Liver (tissue), 9 donors: ENCODE results near the gene SGMS1. TPM values are rescaled to one million over a fixed set of nuclear protein-coding genes. Genes with fewer than 3 reads are reported as not detected.

ENCODE experiments used
- DNase-seq: peaks from one replicate; pipeline ENCODE4 v3.0.0-alpha.2; 2017; ENCODE audit warnings: low spot score
- H3K27ac ChIP-seq, 2 donors: one replicate each; pipeline ENCODE4 v1.7.0; 2013; ENCODE audit warnings: inconsistent platforms in 2 of 2, low read length in 2 of 2, control low read depth in 1 of 2, low read depth in 1 of 2, mild to moderate bottlenecking in 1 of 2
- H3K27me3 ChIP-seq, 4 donors: one replicate each; pipeline versions ENCODE4 v1.6.1 to v1.7.0; 2013; ENCODE audit warnings: low read length in 3 of 4, inconsistent platforms in 1 of 4, mild to moderate bottlenecking in 1 of 4, moderate library complexity in 1 of 4; ENCODE audit not compliant: control insufficient read depth in 4 of 4, insufficient read depth in 4 of 4
- H3K36me3 ChIP-seq, 4 donors: one replicate each; pipeline versions ENCODE4 v1.6.1 to v1.7.0; 2013; ENCODE audit warnings: low read length in 3 of 4, mild to moderate bottlenecking in 3 of 4, low read depth in 1 of 4, moderate library complexity in 1 of 4; ENCODE audit not compliant: control insufficient read depth in 4 of 4, insufficient read depth in 3 of 4
- H3K4me1 ChIP-seq, 4 donors: one replicate each; pipeline versions ENCODE4 v1.6.1 to v1.7.0; 2013; ENCODE audit warnings: low read length in 3 of 4, mild to moderate bottlenecking in 3 of 4, moderate library complexity in 1 of 4; ENCODE audit not compliant: control insufficient read depth in 4 of 4, insufficient read depth in 4 of 4
- H3K4me3 ChIP-seq, 3 donors: one replicate each; pipeline versions ENCODE4 v1.6.1 to v1.7.0; 2013; ENCODE audit warnings: low read length in 3 of 3, control low read depth in 1 of 3, low read depth in 1 of 3, mild to moderate bottlenecking in 1 of 3
- H3K9ac ChIP-seq, 2 donors: one replicate each; pipeline ENCODE4 v1.7.0; 2013; ENCODE audit warnings: low read length in 2 of 2, mild to moderate bottlenecking in 2 of 2, moderate library complexity in 2 of 2, control low read depth in 1 of 2, low read depth in 1 of 2
- H3K9me3 ChIP-seq, 4 donors: one replicate each; pipeline versions ENCODE4 v1.6.1 to v1.7.0; 2013; ENCODE audit warnings: low read length in 3 of 4; ENCODE audit not compliant: control insufficient read depth in 4 of 4
- EGR1 ChIP-seq, 2 donors: IDR thresholded peaks; 2 replicates each; pipeline ENCODE4 v1.6.1; 2016 to 2018; ENCODE audit warnings: antibody characterized with exemption in 2 of 2, low read depth in 2 of 2
- FOXA2 ChIP-seq: IDR thresholded peaks from 2 replicates; pipeline ENCODE4 v1.6.1; 2016; ENCODE audit warnings: antibody characterized with exemption
- GABPA ChIP-seq, 2 donors: IDR thresholded peaks in 1 of 2; conservative IDR thresholded peaks in 1 of 2; 2 replicates each; pipeline ENCODE4 v1.6.1; 2016; ENCODE audit warnings: antibody characterized with exemption in 2 of 2, mild to moderate bottlenecking in 1 of 2, moderate library complexity in 1 of 2
- HNF4A ChIP-seq, 2 donors: conservative IDR thresholded peaks; 2 replicates each; pipeline ENCODE4 v1.6.1; 2016; ENCODE audit warnings: antibody characterized with exemption in 2 of 2, mild to moderate bottlenecking in 2 of 2
- HNF4G ChIP-seq: IDR thresholded peaks from 2 replicates; pipeline ENCODE4 v1.6.1; 2016; ENCODE audit warnings: antibody characterized with exemption
- JUND ChIP-seq, 2 donors: IDR thresholded peaks; 2 replicates each; pipeline ENCODE4 v1.6.1; 2016; ENCODE audit warnings: antibody characterized with exemption in 2 of 2
- NR2F2 ChIP-seq: IDR thresholded peaks from 2 replicates; pipeline ENCODE4 v1.6.1; 2016; ENCODE audit warnings: antibody characterized with exemption
- RAD21 ChIP-seq, 2 donors: IDR thresholded peaks; 2 replicates each; pipeline ENCODE4 v1.6.1; 2016; ENCODE audit warnings: antibody characterized with exemption in 2 of 2, mild to moderate bottlenecking in 2 of 2
- REST ChIP-seq: IDR thresholded peaks from 2 replicates; pipeline ENCODE4 v1.6.1; 2016; ENCODE audit warnings: antibody characterized with exemption, mild to moderate bottlenecking
- RXRA ChIP-seq, 2 donors: IDR thresholded peaks; 2 replicates each; pipeline ENCODE4 v1.6.1; 2017 to 2018; ENCODE audit warnings: antibody characterized with exemption in 2 of 2, mild to moderate bottlenecking in 1 of 2
- SP1 ChIP-seq: IDR thresholded peaks from 2 replicates; pipeline ENCODE4 v1.6.1; 2018; ENCODE audit warnings: antibody characterized with exemption, mild to moderate bottlenecking
- TAF1 ChIP-seq: conservative IDR thresholded peaks from 2 replicates; pipeline ENCODE4 v1.6.1; 2016; ENCODE audit warnings: antibody characterized with exemption, mild to moderate bottlenecking
- YY1 ChIP-seq: IDR thresholded peaks from 2 replicates; pipeline ENCODE4 v1.6.1; 2016; ENCODE audit warnings: antibody characterized with exemption, mild to moderate bottlenecking
- WGBS: extraction: QIAGEN DNeasy Blood & Tissue Kit; methylation state at CpG from one replicate; pipeline ENCODE4 v1.1.7; 2013; 5-methylcytosine and 5-hydroxymethylcytosine counted together
- polyA plus RNA-seq, 2 donors: library from polyadenylated mRNA; stranded (reverse) in 1 of 2; unstranded in 1 of 2; fragments of 200-250 nt in 1 of 2; fragments of >200 nt in 1 of 2; fragmentation: Nextera tagmentation in 1 of 2; extraction: Ambion mirVana in 1 of 2; gene quantifications; one replicate each; pipeline versions ENCODE4 v1.2.1 to v1.2.3, GENCODE V29; 2013 to 2015
- total RNA-seq, 2 donors: library from RNA; depleted of rRNA; stranded (reverse); fragments of >200 nt; gene quantifications; one replicate each; pipeline ENCODE4 v1.2.3, GENCODE V29; 2014
- TF ChIP-seq, protein P1 (sequence below): fragments of 150-350 bp; IDR thresholded peaks from 2 replicates; pipeline ENCODE4 v1.5.1; 2017; ENCODE audit warnings: improper control_type of control experiment, low read depth, low read length; ENCODE audit not compliant: missing input control
- TF ChIP-seq, protein P2 (sequence below): IDR thresholded peaks from 2 replicates; pipeline ENCODE4 v1.6.1; 2016; ENCODE audit warnings: antibody characterized with exemption
- TF ChIP-seq, protein P3 (sequence below): IDR thresholded peaks from 2 replicates; pipeline ENCODE4 v1.6.1; 2016; ENCODE audit warnings: antibody characterized with exemption
- donor health status: healthy.
- donor health status: healthy.
- donor health status: healthy.
- donor health status: healthy.
- donor health status: healthy.

SGMS1 gene
- total and polyA plus RNA-seq, 4 donors: 6.8 to 98.2 (median 21.1) TPM

GRCh38 chr10:50314169-50315071, 309.3 kb downstream of the SGMS1 start:
- no peaks in the 10 kb centered on the region for H3K9me3 ChIP-seq
- no peak overlapping the region for H3K27ac ChIP-seq
- no peaks in the 10 kb centered on the region for H3K4me1 ChIP-seq
- DNase-seq: no peak
- H3K9ac ChIP-seq: no peak overlapping the region
- peaks cover 0 to 19% (median 11%) of the 10 kb centered on the region in 4 donors for H3K36me3 ChIP-seq
- no peak for TF ChIP-seq HNF4G
- TF ChIP-seq SP1: no peak
- TF ChIP-seq RXRA (IDR thresholded peaks at IDR 0.05): no peak
- no peak for TF ChIP-seq NR2F2
- no peak for TF ChIP-seq TAF1
- no peak for TF ChIP-seq EGR1 (IDR thresholded peaks at IDR 0.05; ENCODE audit: low read depth in 2 of 2)
- TF ChIP-seq RAD21 (IDR thresholded peaks at IDR 0.05): no peak
- no peak for TF ChIP-seq FOXA2
- TF ChIP-seq, protein P1, sequence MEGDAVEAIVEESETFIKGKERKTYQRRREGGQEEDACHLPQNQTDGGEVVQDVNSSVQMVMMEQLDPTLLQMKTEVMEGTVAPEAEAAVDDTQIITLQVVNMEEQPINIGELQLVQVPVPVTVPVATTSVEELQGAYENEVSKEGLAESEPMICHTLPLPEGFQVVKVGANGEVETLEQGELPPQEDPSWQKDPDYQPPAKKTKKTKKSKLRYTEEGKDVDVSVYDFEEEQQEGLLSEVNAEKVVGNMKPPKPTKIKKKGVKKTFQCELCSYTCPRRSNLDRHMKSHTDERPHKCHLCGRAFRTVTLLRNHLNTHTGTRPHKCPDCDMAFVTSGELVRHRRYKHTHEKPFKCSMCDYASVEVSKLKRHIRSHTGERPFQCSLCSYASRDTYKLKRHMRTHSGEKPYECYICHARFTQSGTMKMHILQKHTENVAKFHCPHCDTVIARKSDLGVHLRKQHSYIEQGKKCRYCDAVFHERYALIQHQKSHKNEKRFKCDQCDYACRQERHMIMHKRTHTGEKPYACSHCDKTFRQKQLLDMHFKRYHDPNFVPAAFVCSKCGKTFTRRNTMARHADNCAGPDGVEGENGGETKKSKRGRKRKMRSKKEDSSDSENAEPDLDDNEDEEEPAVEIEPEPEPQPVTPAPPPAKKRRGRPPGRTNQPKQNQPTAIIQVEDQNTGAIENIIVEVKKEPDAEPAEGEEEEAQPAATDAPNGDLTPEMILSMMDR: no peak
- WGBS: 94% methylated on average over 10 of the region's 10 CpGs
- no peaks in the 10 kb centered on the region for H3K27me3 ChIP-seq
- H3K4me3 ChIP-seq: no peak overlapping the region

GRCh38 chr10:50312464-50313437, 311.0 kb downstream of the SGMS1 start:
- no peak overlapping the region for H3K4me3 ChIP-seq
- H3K9me3 ChIP-seq: no peaks in the 10 kb centered on the region
- no peaks in the 10 kb centered on the region for H3K4me1 ChIP-seq
- no peak overlapping the region for H3K9ac ChIP-seq
- no peak for DNase-seq
- no peak overlapping the region for H3K27ac ChIP-seq
- no peaks in the 10 kb centered on the region for H3K27me3 ChIP-seq
- TF ChIP-seq YY1 (no peak), REST (no peak), JUND (IDR thresholded peaks at IDR 0.05) (no peak), NR2F2 (no peak), GABPA (IDR thresholded peaks at IDR 0.05 in 1 of 2, conservative IDR thresholded peaks at IDR 0.05 in 1 of 2) (no peak), EGR1 (IDR thresholded peaks at IDR 0.05; ENCODE audit: low read depth in 2 of 2) (no peak), HNF4A (conservative IDR thresholded peaks at IDR 0.05) (no peak), RAD21 (IDR thresholded peaks at IDR 0.05) (no peak), FOXA2 (no peak), TAF1 (no peak), HNF4G (no peak), RXRA (IDR thresholded peaks at IDR 0.05) (no peak), SP1 (no peak)
- TF ChIP-seq, protein P1: no peak
- TF ChIP-seq, protein P2, sequence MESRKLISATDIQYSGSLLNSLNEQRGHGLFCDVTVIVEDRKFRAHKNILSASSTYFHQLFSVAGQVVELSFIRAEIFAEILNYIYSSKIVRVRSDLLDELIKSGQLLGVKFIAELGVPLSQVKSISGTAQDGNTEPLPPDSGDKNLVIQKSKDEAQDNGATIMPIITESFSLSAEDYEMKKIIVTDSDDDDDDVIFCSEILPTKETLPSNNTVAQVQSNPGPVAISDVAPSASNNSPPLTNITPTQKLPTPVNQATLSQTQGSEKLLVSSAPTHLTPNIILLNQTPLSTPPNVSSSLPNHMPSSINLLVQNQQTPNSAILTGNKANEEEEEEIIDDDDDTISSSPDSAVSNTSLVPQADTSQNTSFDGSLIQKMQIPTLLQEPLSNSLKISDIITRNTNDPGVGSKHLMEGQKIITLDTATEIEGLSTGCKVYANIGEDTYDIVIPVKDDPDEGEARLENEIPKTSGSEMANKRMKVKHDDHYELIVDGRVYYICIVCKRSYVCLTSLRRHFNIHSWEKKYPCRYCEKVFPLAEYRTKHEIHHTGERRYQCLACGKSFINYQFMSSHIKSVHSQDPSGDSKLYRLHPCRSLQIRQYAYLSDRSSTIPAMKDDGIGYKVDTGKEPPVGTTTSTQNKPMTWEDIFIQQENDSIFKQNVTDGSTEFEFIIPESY: no peak
- TF ChIP-seq, protein P3, sequence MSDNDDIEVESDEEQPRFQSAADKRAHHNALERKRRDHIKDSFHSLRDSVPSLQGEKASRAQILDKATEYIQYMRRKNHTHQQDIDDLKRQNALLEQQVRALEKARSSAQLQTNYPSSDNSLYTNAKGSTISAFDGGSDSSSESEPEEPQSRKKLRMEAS: no peak
- H3K36me3 ChIP-seq: peaks cover 2 to 30% (median 17%) of the 10 kb centered on the region in 4 donors
- 93% methylated on average over 10 of the region's 10 CpGs for WGBS
